Activated CD4-positive, alpha-beta T cell treated with anti-CD3 and anti-CD28 coated beads, Interleukin-10, Interleukin-2, amounts not matched to agents 100 ng/mL and 50 ng/mL, durations not matched to agents 16 hours and 8 hours (primary cell): Measurements from ENCODE around the gene SPSB4.

Source experiments
- DNase-seq: peaks from one replicate; pipeline ENCODE4 v3.0.0-alpha.2; 2020

The SPSB4 gene

GRCh38 chr3:141167681-141168080 is 116.5 kb downstream of the SPSB4 start:
- no peak for DNase-seq

- DNase-seq: no peak
Observed at GRCh38 chr3:141170678-141171295, 119.6 kb downstream of the SPSB4 start.

- DNase-seq: no peak
Observed at GRCh38 chr3:141174674-141175073, 123.5 kb downstream of the SPSB4 start.

GRCh38 chr3:141176775-141177174 is 125.6 kb downstream of the SPSB4 start:
- DNase-seq: no peak

GRCh38 chr3:141178026-141178425 is 126.9 kb downstream of the SPSB4 start:
- DNase-seq: no peak

GRCh38 chr3:141178551-141178950 is 127.4 kb downstream of the SPSB4 start:
- DNase-seq: no peak

GRCh38 chr3:141179983-141180382 is 128.8 kb downstream of the SPSB4 start:
- DNase-seq: no peak

- no peak for DNase-seq
Observed at GRCh38 chr3:141181196-141181595, 130.0 kb downstream of the SPSB4 start.

GRCh38 chr3:141181819-141182218 is 130.7 kb downstream of the SPSB4 start:
- no peak for DNase-seq

- DNase-seq: no peak
Observed at GRCh38 chr3:141183606-141184005, 132.5 kb downstream of the SPSB4 start.

- no peak for DNase-seq
Observed at GRCh38 chr3:141184430-141184829, 133.3 kb downstream of the SPSB4 start.

- no peak for DNase-seq
Observed at GRCh38 chr3:141191097-141191749, 140.1 kb downstream of the SPSB4 start.

- DNase-seq: peak; percentile 96
Observed at GRCh38 chr3:141192345-141192744, 141.2 kb downstream of the SPSB4 start.

GRCh38 chr3:141193066-141193830 is 142.1 kb downstream of the SPSB4 start:
- no peak for DNase-seq
